HFF-Myc (cell line): Measurements from ENCODE around the gene LIMS2.

Source experiments
- DNase-seq: peaks from one replicate; pipeline ENCODE4 v3.0.0-alpha.2; 2011; ENCODE audit warnings: low read depth; ENCODE audit errors: extremely low read depth
- H3K4me3 ChIP-seq: replicated peaks from 2 replicates; pipeline ENCODE4 v1.5.1; 2011; ENCODE audit warnings: low read depth, mild to moderate bottlenecking, control low read depth, low read length
- TF ChIP-seq, protein P1 (sequence below): IDR thresholded peaks from 2 replicates; pipeline ENCODE4 v1.5.1; 2012; ENCODE audit warnings: mild to moderate bottlenecking, low read depth, low read length, control low read depth; ENCODE audit errors: missing control alignments

LIMS2 gene, protein sequence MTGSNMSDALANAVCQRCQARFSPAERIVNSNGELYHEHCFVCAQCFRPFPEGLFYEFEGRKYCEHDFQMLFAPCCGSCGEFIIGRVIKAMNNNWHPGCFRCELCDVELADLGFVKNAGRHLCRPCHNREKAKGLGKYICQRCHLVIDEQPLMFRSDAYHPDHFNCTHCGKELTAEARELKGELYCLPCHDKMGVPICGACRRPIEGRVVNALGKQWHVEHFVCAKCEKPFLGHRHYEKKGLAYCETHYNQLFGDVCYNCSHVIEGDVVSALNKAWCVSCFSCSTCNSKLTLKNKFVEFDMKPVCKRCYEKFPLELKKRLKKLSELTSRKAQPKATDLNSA

DNA sequence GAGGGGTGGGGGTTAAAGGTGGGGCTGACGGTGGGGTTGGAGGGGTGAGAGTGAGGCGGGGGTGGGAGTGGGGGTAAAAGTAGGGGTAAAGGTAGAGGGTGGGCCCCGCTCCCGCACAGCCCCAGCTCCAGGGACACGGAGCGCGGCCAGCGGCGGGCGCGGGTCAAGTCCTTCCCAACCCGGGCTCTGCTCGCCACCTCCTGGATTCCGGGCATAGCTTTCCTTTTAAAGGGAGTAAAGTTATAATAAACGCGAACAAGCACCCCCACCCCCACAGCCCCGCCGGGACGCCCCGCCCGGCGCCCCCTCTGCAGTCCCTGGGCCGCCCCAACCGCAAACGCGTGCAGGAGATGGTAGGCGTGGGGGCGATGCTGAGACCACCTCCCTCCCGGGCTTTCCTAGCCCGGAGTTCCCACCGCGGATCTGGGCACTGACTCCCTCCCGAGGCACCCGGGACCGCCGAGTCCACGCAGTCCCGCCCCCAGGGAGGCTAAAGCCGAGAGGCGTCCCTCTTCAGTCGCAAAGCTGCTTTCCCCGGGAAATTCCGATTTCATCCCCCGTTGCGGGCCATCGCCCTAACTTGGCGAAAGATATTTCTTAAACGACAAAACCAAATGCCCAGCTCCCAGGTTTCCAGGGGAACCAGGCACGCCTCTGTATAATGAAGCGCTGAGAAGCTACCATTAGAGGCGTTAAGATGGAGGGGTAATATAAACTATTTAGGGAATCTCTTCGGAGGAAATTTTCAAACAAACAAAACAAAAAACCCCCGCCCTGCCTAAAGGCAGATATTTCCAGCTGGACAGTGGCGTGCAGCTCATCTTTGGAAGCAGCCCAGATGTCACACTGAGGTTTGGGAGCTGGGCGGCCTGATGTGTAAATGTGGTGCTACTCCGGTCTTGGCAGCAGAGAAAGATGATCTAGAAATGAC lies at the start of gene LIMS2:
Gene LIMS2 (minus strand): TSS at position 200 of the 931 bp plus-strand sequence. CDS start 506 bp downstream, outside the sequence.
- TF ChIP-seq, protein P1, sequence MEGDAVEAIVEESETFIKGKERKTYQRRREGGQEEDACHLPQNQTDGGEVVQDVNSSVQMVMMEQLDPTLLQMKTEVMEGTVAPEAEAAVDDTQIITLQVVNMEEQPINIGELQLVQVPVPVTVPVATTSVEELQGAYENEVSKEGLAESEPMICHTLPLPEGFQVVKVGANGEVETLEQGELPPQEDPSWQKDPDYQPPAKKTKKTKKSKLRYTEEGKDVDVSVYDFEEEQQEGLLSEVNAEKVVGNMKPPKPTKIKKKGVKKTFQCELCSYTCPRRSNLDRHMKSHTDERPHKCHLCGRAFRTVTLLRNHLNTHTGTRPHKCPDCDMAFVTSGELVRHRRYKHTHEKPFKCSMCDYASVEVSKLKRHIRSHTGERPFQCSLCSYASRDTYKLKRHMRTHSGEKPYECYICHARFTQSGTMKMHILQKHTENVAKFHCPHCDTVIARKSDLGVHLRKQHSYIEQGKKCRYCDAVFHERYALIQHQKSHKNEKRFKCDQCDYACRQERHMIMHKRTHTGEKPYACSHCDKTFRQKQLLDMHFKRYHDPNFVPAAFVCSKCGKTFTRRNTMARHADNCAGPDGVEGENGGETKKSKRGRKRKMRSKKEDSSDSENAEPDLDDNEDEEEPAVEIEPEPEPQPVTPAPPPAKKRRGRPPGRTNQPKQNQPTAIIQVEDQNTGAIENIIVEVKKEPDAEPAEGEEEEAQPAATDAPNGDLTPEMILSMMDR = no peak
- no peak for DNase-seq
- peak within 1 kb of the TSS; percentile 37 for H3K4me3 ChIP-seq

DNA sequence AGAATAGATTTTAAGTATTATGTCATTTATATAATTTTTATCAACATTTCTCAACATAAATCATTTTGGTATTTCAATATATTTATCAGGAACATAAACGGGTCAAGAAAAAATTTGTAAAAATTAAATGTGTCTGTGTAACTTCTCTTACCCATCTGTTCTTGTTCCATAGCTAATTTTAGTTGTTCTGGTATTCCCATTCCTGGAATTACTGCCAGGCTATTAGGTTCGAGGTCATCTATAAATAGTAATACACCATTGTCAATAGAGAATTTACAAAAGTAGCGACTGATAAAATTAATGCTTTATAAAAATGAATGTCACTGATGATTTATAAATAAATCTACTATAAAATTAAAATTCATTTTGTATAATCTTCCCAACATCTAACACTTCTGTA lies 47.5 kb upstream of the LIMS2 start:
- TF ChIP-seq, protein P1 = no peak
- no peak for DNase-seq
- H3K4me3 ChIP-seq = no peak overlapping the region

DNA sequence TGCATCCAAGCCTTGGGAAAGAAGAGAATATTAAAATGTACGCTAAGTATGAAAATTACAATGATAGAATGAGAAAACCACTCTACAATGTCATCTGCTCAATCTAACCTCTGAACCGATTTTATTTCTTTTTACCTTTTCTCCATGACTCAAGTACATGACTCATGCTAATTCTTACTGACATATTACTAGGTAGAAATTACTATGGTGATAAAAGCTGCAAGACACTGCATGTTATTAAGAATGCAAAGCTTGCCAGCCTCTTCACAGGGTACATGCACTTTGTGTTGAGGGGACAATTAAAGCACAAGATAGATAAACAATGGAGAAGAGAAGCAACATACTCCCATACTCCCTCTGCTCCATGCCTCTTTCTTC lies 46.6 kb upstream of the LIMS2 start:
- no peak overlapping the region for H3K4me3 ChIP-seq
- no peak for DNase-seq
- TF ChIP-seq, protein P1 = no peak

DNA sequence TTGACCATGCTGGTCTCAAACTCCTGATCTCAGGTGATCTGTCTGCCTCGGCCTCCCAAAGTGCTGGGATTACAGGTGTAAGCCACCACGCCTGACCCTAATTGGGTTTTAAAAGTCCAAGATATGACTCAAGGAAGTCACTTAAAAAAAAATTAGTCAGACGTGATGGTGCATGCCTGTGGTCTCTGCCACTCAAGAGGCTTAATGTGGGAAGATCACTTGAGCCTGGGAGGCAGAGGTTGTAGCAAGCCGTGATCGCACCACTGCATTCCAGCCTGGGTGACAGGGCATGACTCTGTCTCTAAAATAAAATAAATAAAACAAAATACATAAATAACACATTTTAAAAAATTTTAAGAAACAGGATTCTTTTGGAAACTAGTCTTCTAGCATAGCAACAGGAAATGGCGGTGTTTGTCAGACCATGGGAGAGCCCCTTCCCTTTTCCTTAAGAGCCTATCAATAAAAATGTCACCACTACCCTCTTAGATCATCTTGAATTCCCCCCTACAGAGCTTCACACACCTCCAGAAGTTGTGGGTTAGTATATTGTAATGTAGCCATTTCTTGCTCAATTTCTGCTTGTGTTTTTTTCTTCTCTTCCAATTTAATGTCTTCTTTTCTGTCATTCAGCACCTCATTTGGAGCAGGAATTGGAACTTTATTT lies 46.1 kb upstream of the LIMS2 start:
- no peak overlapping the region for H3K4me3 ChIP-seq
- TF ChIP-seq, protein P1 = no peak
- DNase-seq = no peak

DNA sequence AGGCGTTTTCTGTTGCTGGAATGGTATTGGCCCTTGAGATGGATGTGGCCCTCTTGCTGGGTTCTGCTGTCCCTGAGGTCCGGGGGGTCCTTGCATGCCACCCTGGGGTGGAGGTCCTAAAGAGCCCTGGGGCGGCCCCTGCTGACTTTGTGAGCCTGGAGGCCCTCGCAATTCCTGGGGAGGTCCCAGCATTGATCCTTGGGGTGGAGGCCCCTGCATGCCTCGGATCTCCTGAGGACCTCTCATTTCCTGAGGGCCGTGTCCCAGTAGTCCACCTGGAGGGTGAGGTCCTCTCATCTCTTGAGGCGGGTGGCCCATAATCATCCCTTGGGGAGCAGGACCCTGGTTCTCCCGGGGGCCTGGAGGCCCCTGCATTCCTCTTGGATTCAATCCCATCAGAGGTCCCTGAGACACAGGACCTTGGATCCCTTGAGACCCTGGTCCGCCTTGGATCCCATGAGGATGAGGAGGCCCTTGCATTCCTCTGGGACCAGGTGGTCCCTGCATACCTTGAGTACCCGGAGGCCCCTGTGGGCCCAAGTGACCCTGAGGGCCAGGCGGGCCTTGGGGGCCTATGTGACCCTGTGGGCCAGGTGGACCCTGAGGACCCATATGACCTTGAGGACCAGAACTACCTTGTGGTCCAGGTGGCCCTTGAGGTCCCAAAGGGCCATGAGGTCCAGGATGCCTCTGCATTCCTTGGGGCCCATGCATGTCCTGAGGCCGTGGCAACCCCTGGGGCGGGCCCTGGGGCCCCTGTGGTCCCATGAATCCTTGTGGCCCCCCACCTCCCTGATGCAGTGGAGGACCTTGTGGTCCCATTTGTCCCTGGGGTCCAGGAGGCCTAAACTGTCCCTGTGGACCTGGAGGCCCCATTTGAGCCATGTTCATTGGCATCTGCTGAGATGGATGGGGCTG lies 44.2 kb upstream of the LIMS2 start:
- TF ChIP-seq, protein P1 = no peak
- no peak overlapping the region for H3K4me3 ChIP-seq
- no peak for DNase-seq

DNA sequence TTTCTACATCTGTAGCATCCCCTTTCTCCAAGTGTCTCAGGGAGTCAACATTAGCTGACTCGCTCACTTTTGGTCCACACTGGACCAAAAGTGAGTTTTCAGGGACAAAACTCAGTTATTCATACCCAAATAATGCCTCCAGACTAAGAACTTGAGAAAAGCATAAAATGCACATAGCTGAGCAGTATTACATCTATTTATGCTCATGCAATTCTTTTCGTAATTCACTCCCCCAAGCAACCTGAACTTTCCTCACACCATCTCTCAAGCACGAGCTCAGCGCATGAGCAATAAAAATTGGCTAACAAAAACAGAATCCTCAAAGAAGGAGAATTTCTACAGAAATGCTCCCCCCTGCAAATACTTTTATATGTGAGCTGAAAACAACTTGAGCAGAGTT lies 42.9 kb upstream of the LIMS2 start:
- TF ChIP-seq, protein P1 = no peak

More for the DNA sequence above, 42.9 kb upstream of the LIMS2 start:
- no peak for DNase-seq
- no peak overlapping the region for H3K4me3 ChIP-seq
